HG03135 (cell line): Measurements from ENCODE around the gene CCAR1.
"Not testable (repeated sequence)": the region's sequence is repeated elsewhere in the genome, so short reads cannot be mapped to it uniquely, and the experiment has no call there.

ENCODE experiments used
- ATAC-seq: cut with Tn5 transposase; IDR thresholded peaks from one replicate; pipeline ENCODE4 v1.9.1; 2021; ENCODE audit warnings: mild to moderate bottlenecking, moderate library complexity; ENCODE audit not compliant: unreplicated experiment

Gene CCAR1

GRCh38 chr10:68827592-68827959 lies 106.5 kb downstream of the CCAR1 start:
- not testable (repeated sequence) for ATAC-seq

GRCh38 chr10:68828083-68828601 lies 107.1 kb downstream of the CCAR1 start:
- ATAC-seq: not testable (repeated sequence)

GRCh38 chr10:68828833-68829232 lies 107.8 kb downstream of the CCAR1 start:
- ATAC-seq: no peak

- no peak for ATAC-seq
Measured at GRCh38 chr10:68829521-68829920, 108.5 kb downstream of the CCAR1 start.

- no peak for ATAC-seq
Measured at GRCh38 chr10:68829952-68830351, 108.9 kb downstream of the CCAR1 start.

GRCh38 chr10:68831961-68832455 lies 111.0 kb downstream of the CCAR1 start:
- ATAC-seq: no peak

GRCh38 chr10:68832601-68833000 lies 111.6 kb downstream of the CCAR1 start:
- ATAC-seq: no peak

GRCh38 chr10:68837626-68838322 lies 116.7 kb downstream of the CCAR1 start:
- ATAC-seq: no peak

- ATAC-seq: not testable (repeated sequence)
Measured at GRCh38 chr10:68840650-68841049, 119.6 kb downstream of the CCAR1 start.
